ENCODE data around the gene VAV2. TPM values are rescaled to one million over a fixed set of nuclear protein-coding genes. Genes with fewer than 3 reads are reported as not detected.
A peak's percentile ranks its signal among the peaks of the same experiment; 100 is the strongest.

The VAV2 gene
- total RNA-seq, 1 donor from 2014 or later: 47.0 TPM

GRCh38 chr9:133880136-133880535 is 112.0 kb downstream of the VAV2 start:
- no peak for TF ChIP-seq CTCF (conservative IDR thresholded peaks at IDR 0.05)
- DNase-seq (ENCODE audit: low read depth, low spot score): no peak
- Mint-ChIP-seq H3K27me3 (ENCODE audit: low read depth) (no peaks in the 10 kb centered on the region), H3K36me3 (ENCODE audit: low read depth) (no peaks in the 10 kb centered on the region), H3K9me3 (no peaks in the 10 kb centered on the region), H3K4me3 (no peak overlapping the region), H3K4me1 (peaks cover 49% of the 10 kb centered on the region), H3K27ac (ENCODE audit: unreplicated experiment) (no peak overlapping the region)

- H3K27ac Mint-ChIP-seq (ENCODE audit: unreplicated experiment): no peak overlapping the region
- DNase-seq (ENCODE audit: low read depth, low spot score): no peak
- no peak for TF ChIP-seq CTCF (conservative IDR thresholded peaks at IDR 0.05)
Observed at GRCh38 chr9:133879615-133880014, 112.5 kb downstream of the VAV2 start.

GRCh38 chr9:133878402-133878801 is 113.7 kb downstream of the VAV2 start:
- peaks cover 58% of the 10 kb centered on the region for H3K4me1 Mint-ChIP-seq
- H3K4me3 Mint-ChIP-seq: no peak overlapping the region
- no peak for TF ChIP-seq CTCF (conservative IDR thresholded peaks at IDR 0.05)
- DNase-seq (ENCODE audit: low read depth, low spot score): no peak
- H3K36me3 Mint-ChIP-seq (ENCODE audit: low read depth): no peaks in the 10 kb centered on the region
- peak overlapping the region; percentile 67 for H3K27ac Mint-ChIP-seq (ENCODE audit: unreplicated experiment)
- H3K9me3 Mint-ChIP-seq: no peaks in the 10 kb centered on the region
- no peaks in the 10 kb centered on the region for H3K27me3 Mint-ChIP-seq (ENCODE audit: low read depth)

More at GRCh38 chr9:133879615-133880014, 112.5 kb downstream of the VAV2 start:
- peaks cover 49% of the 10 kb centered on the region for H3K4me1 Mint-ChIP-seq
- no peaks in the 10 kb centered on the region for H3K9me3 Mint-ChIP-seq
- no peak overlapping the region for H3K4me3 Mint-ChIP-seq
- H3K36me3 Mint-ChIP-seq (ENCODE audit: low read depth): no peaks in the 10 kb centered on the region
- no peaks in the 10 kb centered on the region for H3K27me3 Mint-ChIP-seq (ENCODE audit: low read depth)

- Mint-ChIP-seq H3K4me1 (peaks cover 54% of the 10 kb centered on the region), H3K36me3 (ENCODE audit: low read depth) (no peaks in the 10 kb centered on the region), H3K27me3 (ENCODE audit: low read depth) (no peaks in the 10 kb centered on the region), H3K4me3 (no peak overlapping the region), H3K27ac (ENCODE audit: unreplicated experiment) (peak overlapping the region; percentile 67), H3K9me3 (no peaks in the 10 kb centered on the region)
- TF ChIP-seq CTCF (conservative IDR thresholded peaks at IDR 0.05): no peak
- DNase-seq (ENCODE audit: low read depth, low spot score): no peak
Observed at GRCh38 chr9:133877967-133878366, 114.2 kb downstream of the VAV2 start.

- no peak for TF ChIP-seq CTCF (conservative IDR thresholded peaks at IDR 0.05)
- H3K9me3 Mint-ChIP-seq: no peaks in the 10 kb centered on the region
- H3K4me3 Mint-ChIP-seq: no peak overlapping the region
- peak overlapping the region; percentile 62 for H3K27ac Mint-ChIP-seq (ENCODE audit: unreplicated experiment)
- H3K27me3 Mint-ChIP-seq (ENCODE audit: low read depth): no peaks in the 10 kb centered on the region
- peaks cover 47% of the 10 kb centered on the region for H3K4me1 Mint-ChIP-seq
- no peaks in the 10 kb centered on the region for H3K36me3 Mint-ChIP-seq (ENCODE audit: low read depth)
- DNase-seq (ENCODE audit: low read depth, low spot score): no peak
Observed at GRCh38 chr9:133877327-133877726, 114.8 kb downstream of the VAV2 start.

GRCh38 chr9:133876836-133877235 is 115.3 kb downstream of the VAV2 start:
- peaks cover 43% of the 10 kb centered on the region for H3K4me1 Mint-ChIP-seq
- H3K36me3 Mint-ChIP-seq (ENCODE audit: low read depth): no peaks in the 10 kb centered on the region
- no peaks in the 10 kb centered on the region for H3K27me3 Mint-ChIP-seq (ENCODE audit: low read depth)
- H3K9me3 Mint-ChIP-seq: no peaks in the 10 kb centered on the region
- TF ChIP-seq CTCF (conservative IDR thresholded peaks at IDR 0.05): no peak
- DNase-seq (ENCODE audit: low read depth, low spot score): no peak
- no peak overlapping the region for H3K4me3 Mint-ChIP-seq
- peak overlapping the region; percentile 62 for H3K27ac Mint-ChIP-seq (ENCODE audit: unreplicated experiment)
